Measurements from ENCODE around the gene TMX4.

TMX4 gene

GRCh38 chr20:7950387-7950786 lies 69.2 kb downstream of the TMX4 start:
- no peak overlapping the region for H3K27ac ChIP-seq (ENCODE audit: extremely low read depth, low read depth, low read length)
- no peak for TF ChIP-seq ZNF837 (tag by site-specific recombination; IDR thresholded peaks at IDR 0.05)
- no peak for TF ChIP-seq KLF9 (tag by site-specific recombination; IDR thresholded peaks at IDR 0.05; ENCODE audit: low read depth)
- TF ChIP-seq REPIN1 (tag by site-specific recombination; IDR thresholded peaks at IDR 0.05; ENCODE audit: low read depth) = no peak
- no peak for TF ChIP-seq ZNF2 (tag by site-specific recombination; IDR thresholded peaks at IDR 0.05)
- no peak for TF ChIP-seq ZNF157 (tag by site-specific recombination; IDR thresholded peaks at IDR 0.05)
- TF ChIP-seq ZNF16 (tag by site-specific recombination; IDR thresholded peaks at IDR 0.05; ENCODE audit: low read depth) = no peak
- TF ChIP-seq ZNF239 (tag by site-specific recombination; IDR thresholded peaks at IDR 0.05) = no peak
- no peak for TF ChIP-seq ZBTB10 (tag by site-specific recombination; IDR thresholded peaks at IDR 0.05)
- TF ChIP-seq ZNF677 (tag by site-specific recombination; IDR thresholded peaks at IDR 0.05) = no peak
- TF ChIP-seq ZNF266 (tag by site-specific recombination; IDR thresholded peaks at IDR 0.05; ENCODE audit: low read depth) = no peak
- no peak for TF ChIP-seq ZNF175 (tag by site-specific recombination; IDR thresholded peaks at IDR 0.05)
- no peak for TF ChIP-seq ZNF692 (tag by site-specific recombination; IDR thresholded peaks at IDR 0.05)
- H3K36me3 ChIP-seq (ENCODE audit: control insufficient read depth in 2 of 2, insufficient read depth in 1 of 2, low read length in 2 of 2) = no peaks in the 10 kb centered on the region
- no peaks in the 10 kb centered on the region for H3K9me3 ChIP-seq (ENCODE audit: control insufficient read depth, insufficient read depth, low read depth, low read length)
- no peak overlapping the region for H3K4me3 ChIP-seq (ENCODE audit: low read depth, low read length)
- no peaks in the 10 kb centered on the region for H3K4me1 ChIP-seq (ENCODE audit: control insufficient read depth, insufficient read depth, low read length)
- CTCF ChIA-PET = interaction anchor here (0.5 to 1.2 kb wide), 2 partner anchors 14 to 722 kb away, joined by 5 to 6 read pairs; no protein-coding TSS in a partner anchor
- POLR2A ChIA-PET = no interaction called here

- H3K36me3 ChIP-seq (ENCODE audit: control insufficient read depth in 2 of 2, insufficient read depth in 1 of 2, low read length in 2 of 2) = no peaks in the 10 kb centered on the region
- H3K4me1 ChIP-seq (ENCODE audit: control insufficient read depth, insufficient read depth, low read length) = no peaks in the 10 kb centered on the region
- H3K9me3 ChIP-seq (ENCODE audit: control insufficient read depth, insufficient read depth, low read depth, low read length) = no peaks in the 10 kb centered on the region
- ChIA-PET POLR2A (no interaction called here), CTCF (no interaction called here)
- no peak overlapping the region for H3K27ac ChIP-seq (ENCODE audit: extremely low read depth, low read depth, low read length)
- no peak overlapping the region for H3K4me3 ChIP-seq (ENCODE audit: low read depth, low read length)
- TF ChIP-seq ZIC2 (tag by site-specific recombination; IDR thresholded peaks at IDR 0.05) (no peak), ZNF777 (tag by site-specific recombination; IDR thresholded peaks at IDR 0.05; ENCODE audit: borderline replicate concordance) (no peak), ZNF488 (tag by site-specific recombination; IDR thresholded peaks at IDR 0.05) (no peak), ZNF701 (tag by site-specific recombination; IDR thresholded peaks at IDR 0.05) (no peak), ZNF513 (tag by site-specific recombination; IDR thresholded peaks at IDR 0.05) (no peak)
Measured at GRCh38 chr20:7943891-7944290, 75.7 kb downstream of the TMX4 start.

Measured in HEK293 (cell line).